Fibroblast of skin of right quadriceps (primary cell): ENCODE data around the gene MUSTN1.

ENCODE experiments used
- DNase-seq: peaks from one replicate; pipeline ENCODE4 v3.0.0-alpha.2; 2013

The MUSTN1 gene

DNA sequence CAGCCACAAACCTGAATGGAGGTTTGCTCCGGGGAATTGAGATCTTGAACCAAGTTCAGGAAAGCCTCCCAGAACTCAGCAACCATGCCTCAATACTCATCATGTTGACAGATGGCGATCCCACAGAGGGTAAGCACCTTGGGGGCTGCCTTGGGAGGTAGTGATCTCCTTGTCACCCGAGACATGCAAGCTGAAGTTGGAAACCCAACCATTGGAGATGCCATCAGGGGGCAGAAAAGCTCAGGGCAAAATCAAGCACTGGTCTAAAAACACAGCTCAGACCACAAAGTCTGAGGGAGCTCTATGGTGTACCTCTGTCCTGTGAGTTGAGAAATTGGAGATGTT is 51.6 kb downstream of the MUSTN1 start:
- no peak for DNase-seq
